Neuron (in vitro differentiated cells): ENCODE results near the gene CDH23.

Source experiments
- H2AFZ ChIP-seq: one replicate; pipeline ENCODE4 v1.6.1; 2013; ENCODE audit warnings: low read depth, mild to moderate bottlenecking, inconsistent platforms, low read length, moderate library complexity
- H3K27me3 ChIP-seq: one replicate; pipeline ENCODE4 v1.6.1; 2013; ENCODE audit warnings: low read length; ENCODE audit not compliant: insufficient read depth
- H3K36me3 ChIP-seq: one replicate; pipeline ENCODE4 v1.6.1; 2013; ENCODE audit warnings: low read length; ENCODE audit not compliant: insufficient read depth
- H3K4me1 ChIP-seq: one replicate; pipeline ENCODE4 v1.6.1; 2013; ENCODE audit warnings: low read length; ENCODE audit not compliant: insufficient read depth
- H3K4me3 ChIP-seq: 2 replicates; pipeline ENCODE4 v1.5.1; 2013; ENCODE audit warnings: mild to moderate bottlenecking, low read length, moderate library complexity
- H3K9me3 ChIP-seq: one replicate; pipeline ENCODE4 v1.6.1; 2013; ENCODE audit warnings: low read length

The CDH23 gene

GRCh38 chr10:71667387-71667752, 270.6 kb downstream of the CDH23 start:
- H3K4me3 ChIP-seq: no peak overlapping the region
- peaks cover 2% of the 10 kb centered on the region for H3K4me1 ChIP-seq
- no peaks in the 10 kb centered on the region for H3K36me3 ChIP-seq
- H2AFZ ChIP-seq: no peak overlapping the region
- H3K9me3 ChIP-seq: no peaks in the 10 kb centered on the region
- peaks cover 28% of the 10 kb centered on the region for H3K27me3 ChIP-seq

- Histone ChIP-seq H3K36me3 (no peaks in the 10 kb centered on the region), H3K4me1 (no peaks in the 10 kb centered on the region), H3K4me3 (no peak overlapping the region), H3K27me3 (peaks cover 18% of the 10 kb centered on the region), H3K9me3 (no peaks in the 10 kb centered on the region), H2AFZ (no peak overlapping the region)
Observed at GRCh38 chr10:71671994-71672946, 275.6 kb downstream of the CDH23 start.

- no peaks in the 10 kb centered on the region for H3K36me3 ChIP-seq
- H3K27me3 ChIP-seq: peaks cover 13% of the 10 kb centered on the region
- H2AFZ ChIP-seq: no peak overlapping the region
Observed at GRCh38 chr10:71675295-71675970, 278.7 kb downstream of the CDH23 start.

GRCh38 chr10:71677261-71677660, 280.5 kb downstream of the CDH23 start:
- H3K36me3 ChIP-seq: no peaks in the 10 kb centered on the region
- no peaks in the 10 kb centered on the region for H3K9me3 ChIP-seq
- H3K4me3 ChIP-seq: no peak overlapping the region
- no peaks in the 10 kb centered on the region for H3K4me1 ChIP-seq
- peaks cover 8% of the 10 kb centered on the region for H3K27me3 ChIP-seq
- no peak overlapping the region for H2AFZ ChIP-seq

More at GRCh38 chr10:71675295-71675970, 278.7 kb downstream of the CDH23 start:
- no peaks in the 10 kb centered on the region for H3K9me3 ChIP-seq
- no peak overlapping the region for H3K4me3 ChIP-seq
- H3K4me1 ChIP-seq: no peaks in the 10 kb centered on the region

GRCh38 chr10:71678057-71678805, 281.5 kb downstream of the CDH23 start:
- no peaks in the 10 kb centered on the region for H3K9me3 ChIP-seq
- H3K4me3 ChIP-seq: no peak overlapping the region
- no peak overlapping the region for H2AFZ ChIP-seq
- no peaks in the 10 kb centered on the region for H3K4me1 ChIP-seq
- peaks cover 3% of the 10 kb centered on the region for H3K27me3 ChIP-seq
- H3K36me3 ChIP-seq: no peaks in the 10 kb centered on the region

GRCh38 chr10:71679425-71679824, 282.7 kb downstream of the CDH23 start:
- peaks cover 2% of the 10 kb centered on the region for H3K27me3 ChIP-seq
- H2AFZ ChIP-seq: no peak overlapping the region
- H3K36me3 ChIP-seq: no peaks in the 10 kb centered on the region
- H3K9me3 ChIP-seq: no peaks in the 10 kb centered on the region
- no peaks in the 10 kb centered on the region for H3K4me1 ChIP-seq
- H3K4me3 ChIP-seq: no peak overlapping the region

- Histone ChIP-seq H3K36me3 (no peaks in the 10 kb centered on the region), H2AFZ (no peak overlapping the region), H3K9me3 (no peaks in the 10 kb centered on the region), H3K27me3 (peaks cover 4% of the 10 kb centered on the region), H3K4me1 (no peaks in the 10 kb centered on the region), H3K4me3 (no peak overlapping the region)
Observed at GRCh38 chr10:71681977-71682376, 285.3 kb downstream of the CDH23 start.

GRCh38 chr10:71683301-71683700, 286.6 kb downstream of the CDH23 start:
- H3K4me3 ChIP-seq: no peak overlapping the region

GRCh38 chr10:71684356-71685173, 287.8 kb downstream of the CDH23 start:
- Histone ChIP-seq H3K4me3 (no peak overlapping the region), H3K9me3 (no peaks in the 10 kb centered on the region), H3K36me3 (no peaks in the 10 kb centered on the region)

More at GRCh38 chr10:71683301-71683700, 286.6 kb downstream of the CDH23 start:
- Histone ChIP-seq H3K9me3 (no peaks in the 10 kb centered on the region), H3K27me3 (peaks cover 4% of the 10 kb centered on the region), H3K4me1 (no peaks in the 10 kb centered on the region), H2AFZ (no peak overlapping the region), H3K36me3 (no peaks in the 10 kb centered on the region)

GRCh38 chr10:71685554-71686232, 289.0 kb downstream of the CDH23 start:
- no peaks in the 10 kb centered on the region for H3K9me3 ChIP-seq
- H3K27me3 ChIP-seq: peaks cover 4% of the 10 kb centered on the region
- no peaks in the 10 kb centered on the region for H3K36me3 ChIP-seq
- H2AFZ ChIP-seq: no peak overlapping the region
- H3K4me3 ChIP-seq: no peak overlapping the region
- H3K4me1 ChIP-seq: no peaks in the 10 kb centered on the region

More at GRCh38 chr10:71684356-71685173, 287.8 kb downstream of the CDH23 start:
- Histone ChIP-seq H3K4me1 (no peaks in the 10 kb centered on the region), H3K27me3 (peaks cover 4% of the 10 kb centered on the region), H2AFZ (no peak overlapping the region)

- no peak overlapping the region for H3K4me3 ChIP-seq
- H3K27me3 ChIP-seq: peaks cover 4% of the 10 kb centered on the region
- no peaks in the 10 kb centered on the region for H3K9me3 ChIP-seq
- no peak overlapping the region for H2AFZ ChIP-seq
- no peaks in the 10 kb centered on the region for H3K36me3 ChIP-seq
- no peaks in the 10 kb centered on the region for H3K4me1 ChIP-seq
Observed at GRCh38 chr10:71687077-71687476, 290.4 kb downstream of the CDH23 start.

- Histone ChIP-seq H2AFZ (no peak overlapping the region), H3K4me3 (no peak overlapping the region), H3K36me3 (no peaks in the 10 kb centered on the region), H3K27me3 (peaks cover 4% of the 10 kb centered on the region), H3K4me1 (no peaks in the 10 kb centered on the region), H3K9me3 (no peaks in the 10 kb centered on the region)
Observed at GRCh38 chr10:71687480-71687879, 290.8 kb downstream of the CDH23 start.
